A673 (cell line): ENCODE data around the gene RXRA. TPM values are rescaled to one million over a fixed set of nuclear protein-coding genes. Genes with fewer than 3 reads are reported as not detected.
A peak's percentile ranks its signal among the peaks of the same experiment; 100 is the strongest.

Source experiments
- BruUV-seq: library from RNA; stranded (reverse); fragments of 400-500 nt; replicated peaks from 2 replicates; lab custom pipeline; 2021; lab: Mats Ljungman, UMichigan
- CTCF ChIA-PET: fragments of 300-600 bp; sonication (Branson Sonifier 250); formaldehyde crosslinking; loops from one replicate; lab custom pipeline; 2022; ENCODE audit warnings: antibody characterized with exemption; lab: Charles Lee
- POLR2A ChIA-PET: fragments of 300-600 bp; sonication (Branson Sonifier 250); formaldehyde crosslinking; loops from one replicate; lab custom pipeline; 2022; ENCODE audit warnings: antibody characterized with exemption; ENCODE audit not compliant: low non-redundant PET; lab: Charles Lee
- DNase-seq: peaks from one replicate; pipeline ENCODE4 v3.0.0-alpha.2; 2015; ENCODE audit warnings: low spot score
- H3K27ac ChIP-seq: fragments of 200-600 bp; sonication (generic); 2 replicates; pipeline ENCODE4 v1.5.1; 2016; ENCODE audit warnings: mixed run types, low read depth, mild to moderate bottlenecking, mixed read lengths, antibody characterized with exemption, low read length; ENCODE audit not compliant: poor library complexity, severe bottlenecking
- H3K27me3 ChIP-seq: fragments of 200-600 bp; sonication (generic); replicated peaks from 2 replicates; pipeline ENCODE4 v1.6.1; 2017; ENCODE audit warnings: mixed run types, low read depth, mild to moderate bottlenecking, mixed read lengths, antibody characterized with exemption, low read length; ENCODE audit not compliant: insufficient read depth, poor library complexity
- H3K36me3 ChIP-seq: fragments of 200-600 bp; sonication (generic); 2 replicates; pipeline ENCODE4 v1.6.1; 2016; ENCODE audit warnings: mixed run types, mild to moderate bottlenecking, mixed read lengths, antibody characterized with exemption, low read length; ENCODE audit not compliant: insufficient read depth, poor library complexity, severe bottlenecking
- H3K4me1 ChIP-seq: fragments of 200-600 bp; sonication (generic); 2 replicates; pipeline ENCODE4 v1.6.1; 2017; ENCODE audit warnings: mixed run types, mild to moderate bottlenecking, mixed read lengths, antibody characterized with exemption, low read length; ENCODE audit not compliant: insufficient read depth, poor library complexity, severe bottlenecking
- H3K4me3 ChIP-seq: fragments of 200-600 bp; sonication (generic); 2 replicates; pipeline ENCODE4 v1.5.1; 2016; ENCODE audit warnings: low read depth, mixed run types, mild to moderate bottlenecking, mixed read lengths, low read length; ENCODE audit not compliant: poor library complexity, severe bottlenecking
- H3K9me3 ChIP-seq: fragments of 200-600 bp; sonication (generic); 2 replicates; pipeline ENCODE4 v1.6.1; 2016; ENCODE audit warnings: mixed run types, low read depth, mild to moderate bottlenecking, mixed read lengths, antibody characterized with exemption, low read length; ENCODE audit not compliant: poor library complexity, severe bottlenecking
- EZH2 ChIP-seq: fragments of 200-600 bp; sonication (generic); IDR thresholded peaks from 2 replicates; pipeline ENCODE4 v1.6.1; 2017; ENCODE audit warnings: borderline replicate concordance, low read depth, mild to moderate bottlenecking, mixed read lengths, antibody characterized with exemption, low read length; ENCODE audit not compliant: poor library complexity, severe bottlenecking
- intact Hi-C: fragments of 100-400 bp; cut with micrococcal nuclease; formaldehyde crosslinking; loops from one replicate; pipeline ENCODE4 v1.10.0; 2022; ENCODE audit not compliant: unreplicated experiment
- total RNA-seq: library from RNA; stranded (reverse); gene quantifications from 2 replicates; pipeline ENCODE4 v1.2.3, GENCODE V29; 2021
- TF ChIP-seq, protein P1 (sequence below): fragments of 300-800, 200-600 bp; sonication (generic); conservative IDR thresholded peaks from 2 replicates; pipeline ENCODE4 v1.5.1; 2017; ENCODE audit warnings: low read depth, mild to moderate bottlenecking, antibody characterized with exemption, low read length, moderate library complexity, mixed read lengths

RXRA gene
- total RNA-seq, 1 experiment from 2014 or later, result 54.1 TPM

- peaks cover 36% of the 10 kb centered on the region for H3K4me1 ChIP-seq
- DNase-seq, result no peak
- TF ChIP-seq EZH2, result no peak
- TF ChIP-seq, protein P1, sequence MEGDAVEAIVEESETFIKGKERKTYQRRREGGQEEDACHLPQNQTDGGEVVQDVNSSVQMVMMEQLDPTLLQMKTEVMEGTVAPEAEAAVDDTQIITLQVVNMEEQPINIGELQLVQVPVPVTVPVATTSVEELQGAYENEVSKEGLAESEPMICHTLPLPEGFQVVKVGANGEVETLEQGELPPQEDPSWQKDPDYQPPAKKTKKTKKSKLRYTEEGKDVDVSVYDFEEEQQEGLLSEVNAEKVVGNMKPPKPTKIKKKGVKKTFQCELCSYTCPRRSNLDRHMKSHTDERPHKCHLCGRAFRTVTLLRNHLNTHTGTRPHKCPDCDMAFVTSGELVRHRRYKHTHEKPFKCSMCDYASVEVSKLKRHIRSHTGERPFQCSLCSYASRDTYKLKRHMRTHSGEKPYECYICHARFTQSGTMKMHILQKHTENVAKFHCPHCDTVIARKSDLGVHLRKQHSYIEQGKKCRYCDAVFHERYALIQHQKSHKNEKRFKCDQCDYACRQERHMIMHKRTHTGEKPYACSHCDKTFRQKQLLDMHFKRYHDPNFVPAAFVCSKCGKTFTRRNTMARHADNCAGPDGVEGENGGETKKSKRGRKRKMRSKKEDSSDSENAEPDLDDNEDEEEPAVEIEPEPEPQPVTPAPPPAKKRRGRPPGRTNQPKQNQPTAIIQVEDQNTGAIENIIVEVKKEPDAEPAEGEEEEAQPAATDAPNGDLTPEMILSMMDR, result no peak
- intact Hi-C loops, result no loop called here
- H3K9me3 ChIP-seq, result no peaks in the 10 kb centered on the region
- peak overlapping the region; percentile 37 for H3K27ac ChIP-seq
- ChIA-PET CTCF (no interaction called here), POLR2A (no interaction called here)
- no peak overlapping the region for H3K4me3 ChIP-seq
- H3K27me3 ChIP-seq, result no peaks in the 10 kb centered on the region
- BruUV-seq, result no TSS peak
- H3K36me3 ChIP-seq, result no peaks in the 10 kb centered on the region
These were observed 15.9 kb downstream of the RXRA start for GRCh38 chr9:134341929-134342745.

GRCh38 chr9:134342746-134343115, 16.5 kb downstream of the RXRA start:
- BruUV-seq, result no TSS peak
- H3K27me3 ChIP-seq, result no peaks in the 10 kb centered on the region
- TF ChIP-seq EZH2, result no peak
- TF ChIP-seq, protein P1, result no peak
- POLR2A ChIA-PET, result no interaction called here
- intact Hi-C loops, result no loop called here
- H3K36me3 ChIP-seq, result no peaks in the 10 kb centered on the region
- H3K4me3 ChIP-seq, result no peak overlapping the region
- CTCF ChIA-PET, result no interaction called here
- DNase-seq, result no peak
- H3K4me1 ChIP-seq, result peaks cover 36% of the 10 kb centered on the region
- H3K27ac ChIP-seq, result peak overlapping the region; percentile 37
- no peaks in the 10 kb centered on the region for H3K9me3 ChIP-seq

- no TSS peak for BruUV-seq
- TF ChIP-seq EZH2, result no peak
- TF ChIP-seq, protein P1, result no peak
These were observed 17.4 kb downstream of the RXRA start for GRCh38 chr9:134343637-134344036.

More at GRCh38 chr9:134343637-134344036, 17.4 kb downstream of the RXRA start:
- Histone ChIP-seq H3K4me3 (no peak overlapping the region), H3K27ac (peak overlapping the region; percentile 69), H3K27me3 (no peaks in the 10 kb centered on the region), H3K9me3 (no peaks in the 10 kb centered on the region), H3K36me3 (no peaks in the 10 kb centered on the region), H3K4me1 (peaks cover 36% of the 10 kb centered on the region)
- ChIA-PET CTCF (no interaction called here), POLR2A (no interaction called here)
- DNase-seq, result no peak
- intact Hi-C loops, result no loop called here
